ENCODE measurements around the gene MAPRE2. TPM values are rescaled to one million over a fixed set of nuclear protein-coding genes. Genes with fewer than 3 reads are reported as not detected.

The MAPRE2 gene
- total RNA-seq, 2 donors from 2014 or later = 11.7 to 11.9 TPM

- DNase-seq = no peak
- ATAC-seq = no peak
- Histone ChIP-seq H3K27ac (no peak overlapping the region), H3K4me3 (no peak overlapping the region), H3K4me1 (peaks cover 18% of the 10 kb centered on the region), H3K9me3 (no peaks in the 10 kb centered on the region), H3K36me3 (replicated peaks in 1 of 2; ENCODE audit: insufficient read depth in 1 of 2, low read depth in 2 of 2) (no peaks in the 10 kb centered on the region), H3K27me3 (no peaks in the 10 kb centered on the region)
- WGBS, 2 donors = 87 to 97% methylated on average over 2 of the region's 2 CpGs
- intact Hi-C loops (cut with DNase I) = no loop called here
- TF ChIP-seq CTCF (IDR thresholded peaks at IDR 0.05) (no peak), POLR2A (IDR thresholded peaks at IDR 0.05) (no peak)
Measured at GRCh38 chr18:35051641-35052377, 10.6 kb downstream of the MAPRE2 start.

- WGBS, 2 donors = 81 to 90% methylated on average over 9 of the region's 9 CpGs
- H3K9me3 ChIP-seq = no peaks in the 10 kb centered on the region
- TF ChIP-seq POLR2A (IDR thresholded peaks at IDR 0.05) = no peak
- TF ChIP-seq CTCF (IDR thresholded peaks at IDR 0.05) = no peak
- no peaks in the 10 kb centered on the region for H3K27me3 ChIP-seq
- intact Hi-C loops (cut with DNase I) = no loop called here
- H3K4me1 ChIP-seq = peaks cover 16% of the 10 kb centered on the region
- no peak overlapping the region for H3K27ac ChIP-seq
- ATAC-seq (no peak), DNase-seq (no peak)
- H3K4me3 ChIP-seq = no peak overlapping the region
- H3K36me3 ChIP-seq (replicated peaks in 1 of 2; ENCODE audit: insufficient read depth in 1 of 2, low read depth in 2 of 2) = no peaks in the 10 kb centered on the region
Measured at GRCh38 chr18:35054401-35054800, 13.2 kb downstream of the MAPRE2 start.

GRCh38 chr18:35055105-35055504 is 13.9 kb downstream of the MAPRE2 start:
- 88 to 91% methylated on average over 7 of the region's 7 CpGs for WGBS, 2 donors
- Histone ChIP-seq H3K27me3 (no peaks in the 10 kb centered on the region), H3K4me1 (peaks cover 21% of the 10 kb centered on the region), H3K9me3 (no peaks in the 10 kb centered on the region), H3K4me3 (no peak overlapping the region), H3K27ac (no peak overlapping the region), H3K36me3 (replicated peaks in 1 of 2; ENCODE audit: insufficient read depth in 1 of 2, low read depth in 2 of 2) (no peaks in the 10 kb centered on the region)
- DNase-seq (no peak), ATAC-seq (no peak)
- TF ChIP-seq POLR2A (IDR thresholded peaks at IDR 0.05) (no peak), CTCF (IDR thresholded peaks at IDR 0.05) (no peak)
- intact Hi-C loops (cut with DNase I) = no loop called here

GRCh38 chr18:35055726-35056125 is 14.5 kb downstream of the MAPRE2 start:
- peaks cover 21% of the 10 kb centered on the region for H3K4me1 ChIP-seq
- no peak for ATAC-seq
- 89 to 91% methylated on average over 2 of the region's 2 CpGs for WGBS, 2 donors
- H3K9me3 ChIP-seq = no peaks in the 10 kb centered on the region
- intact Hi-C loops (cut with DNase I) = no loop called here
- no peak overlapping the region for H3K4me3 ChIP-seq
- DNase-seq = no peak
- TF ChIP-seq CTCF (IDR thresholded peaks at IDR 0.05) (no peak), POLR2A (IDR thresholded peaks at IDR 0.05) (no peak)
- H3K27me3 ChIP-seq = no peaks in the 10 kb centered on the region
- no peak overlapping the region for H3K27ac ChIP-seq
- no peaks in the 10 kb centered on the region for H3K36me3 ChIP-seq (replicated peaks in 1 of 2; ENCODE audit: insufficient read depth in 1 of 2, low read depth in 2 of 2)
